Muscle layer of colon (tissue), 2 donors: Measurements from ENCODE around the gene EXOSC6.
"Not testable (repeated sequence)": the region's sequence is repeated elsewhere in the genome, so short reads cannot be mapped to it uniquely, and the experiment has no call there.

Experiments used
- H3K27ac ChIP-seq: one replicate; pipeline ENCODE4 v1.7.0; 2013; ENCODE audit warnings: low read depth, mild to moderate bottlenecking, low read length, moderate library complexity
- H3K27me3 ChIP-seq, 2 donors: one replicate each; pipeline ENCODE4 v1.7.0; 2013; ENCODE audit warnings: low read length in 2 of 2, mild to moderate bottlenecking in 2 of 2; ENCODE audit not compliant: insufficient read depth in 2 of 2, control insufficient read depth in 1 of 2
- H3K36me3 ChIP-seq: one replicate; pipeline ENCODE4 v1.7.0; 2013; ENCODE audit warnings: mild to moderate bottlenecking, low read length; ENCODE audit not compliant: insufficient read depth
- H3K4me1 ChIP-seq: one replicate; pipeline ENCODE4 v1.7.0; 2013; ENCODE audit warnings: mild to moderate bottlenecking, low read length; ENCODE audit not compliant: insufficient read depth
- H3K4me3 ChIP-seq, 2 donors: one replicate each; pipeline ENCODE4 v1.7.0; 2013; ENCODE audit warnings: low read length in 2 of 2, low read depth in 1 of 2, mild to moderate bottlenecking in 1 of 2, moderate library complexity in 1 of 2
- H3K9ac ChIP-seq: one replicate; pipeline ENCODE4 v1.7.0; 2013; ENCODE audit warnings: low read length
- H3K9me3 ChIP-seq: one replicate; pipeline ENCODE4 v1.7.0; 2013; ENCODE audit warnings: mild to moderate bottlenecking, low read length
- donor health status: abdominal sarcoma.
- donor health status: Adenocarcinoma of cecum.

The EXOSC6 gene

GRCh38 chr16:70271696-70272095 is 20.0 kb upstream of the EXOSC6 start:
- Histone ChIP-seq H3K27me3 (no peaks in the 10 kb centered on the region), H3K4me3 (no peak overlapping the region), H3K9me3 (no peaks in the 10 kb centered on the region), H3K4me1 (peaks cover 3% of the 10 kb centered on the region), H3K9ac (no peak overlapping the region), H3K27ac (no peak overlapping the region), H3K36me3 (peaks cover 52% of the 10 kb centered on the region)

DNA sequence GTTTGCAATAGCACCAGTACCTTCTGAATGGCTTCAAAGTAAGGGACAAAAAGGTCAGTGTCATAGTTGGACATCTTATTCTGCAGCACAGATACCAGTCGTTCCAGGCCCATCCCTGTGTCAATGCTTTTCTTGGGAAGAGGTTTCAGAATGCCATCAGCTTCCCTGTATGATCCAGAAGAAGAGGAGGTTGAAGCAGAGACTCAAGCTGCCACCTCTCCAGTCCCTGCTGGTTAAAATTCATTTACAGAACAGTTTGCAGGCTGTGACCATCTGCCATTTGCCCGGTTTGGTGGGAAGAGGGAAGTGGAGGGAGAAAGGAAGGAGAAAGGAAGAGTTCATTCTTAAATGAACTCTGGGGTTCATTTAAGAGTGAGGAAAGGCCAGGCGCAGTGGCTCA is 18.4 kb upstream of the EXOSC6 start:
- H3K4me3 ChIP-seq = no peak overlapping the region
- no peak overlapping the region for H3K27ac ChIP-seq
- peaks cover 57% of the 10 kb centered on the region for H3K36me3 ChIP-seq

DNA sequence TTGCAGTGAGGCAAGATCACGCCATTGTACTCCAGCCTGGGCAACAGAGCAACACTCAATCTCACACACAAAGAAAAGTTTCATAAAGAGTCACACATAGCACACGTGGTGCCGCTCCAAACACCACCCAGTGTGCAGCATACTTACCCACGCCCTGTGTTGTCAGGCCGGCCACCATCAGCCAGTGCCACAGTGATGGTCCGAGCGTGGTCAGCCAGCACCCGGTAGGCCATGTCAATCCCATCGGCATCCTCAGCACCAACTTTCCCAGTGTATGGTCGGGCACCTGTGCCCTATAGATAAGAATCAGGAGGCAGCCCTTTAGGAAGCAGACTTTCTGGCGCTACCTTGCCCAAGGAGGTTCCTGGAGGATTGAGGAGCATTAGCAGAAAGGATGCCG is 17.7 kb upstream of the EXOSC6 start:
- no peaks in the 10 kb centered on the region for H3K4me1 ChIP-seq
- peaks cover 64% of the 10 kb centered on the region for H3K36me3 ChIP-seq
- no peak overlapping the region for H3K9ac ChIP-seq
- no peak overlapping the region for H3K27ac ChIP-seq
- no peaks in the 10 kb centered on the region for H3K9me3 ChIP-seq
- no peaks in the 10 kb centered on the region for H3K27me3 ChIP-seq
- no peak overlapping the region for H3K4me3 ChIP-seq

More for the DNA sequence above, 18.4 kb upstream of the EXOSC6 start:
- Histone ChIP-seq H3K9ac (no peak overlapping the region), H3K27me3 (no peaks in the 10 kb centered on the region), H3K9me3 (no peaks in the 10 kb centered on the region), H3K4me1 (no peaks in the 10 kb centered on the region)

DNA sequence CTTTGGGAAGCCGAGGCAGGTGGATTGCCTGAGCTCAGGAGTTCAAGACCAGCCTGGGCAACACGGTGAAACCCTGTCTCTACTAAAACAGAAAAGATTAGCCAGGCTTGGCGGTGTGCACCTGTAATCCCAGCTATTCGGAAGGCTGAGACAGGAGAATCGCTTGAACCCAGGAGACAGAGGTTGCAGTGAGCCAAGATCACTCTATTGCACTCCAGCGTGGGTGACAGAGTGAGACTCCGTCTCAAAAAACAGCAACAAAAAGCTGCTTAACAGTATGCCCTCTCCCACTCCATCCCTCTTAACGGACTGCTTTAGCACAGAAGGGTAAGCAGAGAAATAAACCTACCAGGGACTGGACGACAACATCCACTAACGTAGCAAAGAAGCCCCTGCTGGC is 16.2 kb upstream of the EXOSC6 start:
- peaks cover 72% of the 10 kb centered on the region for H3K36me3 ChIP-seq
- not testable (repeated sequence) for H3K27ac ChIP-seq, H3K27me3 ChIP-seq, H3K4me1 ChIP-seq, H3K9ac ChIP-seq, H3K4me3 ChIP-seq, H3K9me3 ChIP-seq

- H3K27me3 ChIP-seq = no peaks in the 10 kb centered on the region
- peaks cover 71% of the 10 kb centered on the region for H3K36me3 ChIP-seq
- no peak overlapping the region for H3K9ac ChIP-seq
- H3K4me1 ChIP-seq = no peaks in the 10 kb centered on the region
- no peak overlapping the region for H3K27ac ChIP-seq
- H3K9me3 ChIP-seq = no peaks in the 10 kb centered on the region
- H3K4me3 ChIP-seq = no peak overlapping the region
These were observed 15.8 kb upstream of the EXOSC6 start for GRCh38 chr16:70267516-70267915.

DNA sequence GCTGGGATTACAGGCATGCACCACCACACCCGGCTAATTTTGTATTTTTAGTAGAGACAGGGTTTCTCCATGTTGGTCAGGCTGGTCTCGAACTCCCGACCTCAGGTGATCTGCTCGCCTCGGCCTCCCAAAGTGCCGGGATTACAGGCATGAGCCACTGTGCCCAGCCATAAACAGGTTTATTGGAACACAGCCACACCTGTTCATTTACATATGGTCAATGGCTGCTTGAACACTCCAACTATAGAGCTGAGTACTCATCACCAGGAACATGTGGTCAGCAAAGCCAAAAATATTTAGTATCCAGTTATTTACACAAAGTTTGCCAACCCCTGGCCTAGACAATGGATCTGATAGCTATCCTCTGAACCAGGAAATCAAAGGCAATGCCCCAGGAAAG is 8.2 kb upstream of the EXOSC6 start:
- not testable (repeated sequence) for H3K9me3 ChIP-seq, H3K4me1 ChIP-seq, H3K4me3 ChIP-seq, H3K27me3 ChIP-seq, H3K9ac ChIP-seq, H3K27ac ChIP-seq
- H3K36me3 ChIP-seq = peaks cover 83% of the 10 kb centered on the region

- Histone ChIP-seq H3K27me3 (no peaks in the 10 kb centered on the region), H3K36me3 (peaks cover 86% of the 10 kb centered on the region), H3K27ac (no peak overlapping the region), H3K9ac (no peak overlapping the region), H3K4me1 (no peaks in the 10 kb centered on the region), H3K4me3 (no peak overlapping the region), H3K9me3 (no peaks in the 10 kb centered on the region)
These were observed 7.2 kb upstream of the EXOSC6 start for GRCh38 chr16:70258946-70259345.

- Histone ChIP-seq H3K27ac (no peak overlapping the region), H3K4me3 (no peak overlapping the region), H3K27me3 (no peaks in the 10 kb centered on the region), H3K4me1 (no peaks in the 10 kb centered on the region), H3K9me3 (no peaks in the 10 kb centered on the region), H3K36me3 (peaks cover 87% of the 10 kb centered on the region), H3K9ac (no peak overlapping the region)
These were observed 6.3 kb upstream of the EXOSC6 start for GRCh38 chr16:70258065-70258464.

DNA sequence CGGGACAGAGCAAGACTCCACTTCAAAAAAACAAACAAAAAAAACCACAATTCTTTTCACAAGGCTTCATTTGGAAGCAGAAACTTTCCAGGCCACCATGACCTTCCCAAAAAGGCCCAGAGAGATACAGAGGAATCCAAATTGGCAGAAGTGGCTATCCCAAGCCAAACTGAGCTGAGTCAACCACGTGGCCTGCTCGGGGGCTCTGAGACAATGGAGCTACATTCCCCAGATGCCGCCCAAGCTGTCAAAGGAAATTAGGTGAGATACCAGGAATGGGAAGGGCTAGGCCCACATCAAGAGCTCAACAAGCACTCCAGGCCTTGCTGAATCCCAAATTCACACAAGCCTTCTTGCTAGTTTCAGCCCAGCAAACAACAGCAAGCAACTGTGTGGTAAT is 5.7 kb upstream of the EXOSC6 start:
- Histone ChIP-seq H3K36me3 (peaks cover 89% of the 10 kb centered on the region), H3K27me3 (no peaks in the 10 kb centered on the region), H3K27ac (no peak overlapping the region), H3K4me1 (no peaks in the 10 kb centered on the region), H3K4me3 (no peak overlapping the region), H3K9ac (no peak overlapping the region), H3K9me3 (no peaks in the 10 kb centered on the region)

GRCh38 chr16:70255574-70255973 is 3.8 kb upstream of the EXOSC6 start:
- H3K9ac ChIP-seq = no peak overlapping the region
- no peaks in the 10 kb centered on the region for H3K9me3 ChIP-seq
- H3K4me3 ChIP-seq = no peak overlapping the region
- no peak overlapping the region for H3K27ac ChIP-seq
- H3K36me3 ChIP-seq = peaks cover 78% of the 10 kb centered on the region
- H3K4me1 ChIP-seq = no peaks in the 10 kb centered on the region
- H3K27me3 ChIP-seq = no peaks in the 10 kb centered on the region

DNA sequence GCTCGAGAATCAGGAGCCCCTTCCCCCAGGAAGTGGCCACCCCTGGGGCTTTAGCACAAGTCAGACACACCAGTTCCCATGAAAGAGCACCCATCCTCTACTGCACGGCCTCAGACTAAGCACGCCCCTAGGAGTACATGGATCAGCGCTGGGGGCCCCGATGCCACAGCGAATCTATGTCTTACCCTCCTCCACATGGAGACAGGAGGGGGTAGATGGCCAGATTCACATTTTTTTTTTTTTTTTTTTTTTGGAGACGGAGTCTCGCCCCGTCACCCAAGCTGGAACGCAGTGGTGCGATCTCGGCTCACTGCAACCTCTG is 3.2 kb upstream of the EXOSC6 start:
- Histone ChIP-seq H3K27ac (no peak overlapping the region), H3K4me3 (no peak overlapping the region), H3K9ac (no peak overlapping the region), H3K4me1 (peaks cover 4% of the 10 kb centered on the region), H3K36me3 (peaks cover 71% of the 10 kb centered on the region), H3K9me3 (no peaks in the 10 kb centered on the region), H3K27me3 (no peaks in the 10 kb centered on the region)

- Histone ChIP-seq H3K4me3 (no peak overlapping the region), H3K9ac (no peak overlapping the region), H3K36me3 (peaks cover 68% of the 10 kb centered on the region), H3K4me1 (peaks cover 7% of the 10 kb centered on the region), H3K27ac (no peak overlapping the region), H3K27me3 (no peaks in the 10 kb centered on the region), H3K9me3 (no peaks in the 10 kb centered on the region)
These were observed 2.6 kb upstream of the EXOSC6 start for GRCh38 chr16:70254180-70254964.
